Left kidney (tissue), 2 donors: ENCODE results near the gene C9orf85. TPM values are rescaled to one million over a fixed set of nuclear protein-coding genes. Genes with fewer than 3 reads are reported as not detected.
A peak's percentile ranks its signal among the peaks of the same experiment; 100 is the strongest.

ENCODE experiments used
- DNase-seq: peaks from one replicate; pipeline ENCODE4 v3.0.0-alpha.2; 2013
- polyA plus RNA-seq: library from polyadenylated mRNA; unstranded; fragments of 120-200 nt; gene quantifications from one replicate; pipeline ENCODE4 v1.2.1, GENCODE V29; 2013; ENCODE audit not compliant: insufficient read length

Gene C9orf85
- polyA plus RNA-seq, 1 donor = 21.8 TPM

GRCh38 chr9:71901695-71902597, 9.5 kb upstream of the C9orf85 start:
- DNase-seq = no peak

- no peak for DNase-seq
Observed at GRCh38 chr9:71904076-71904475, 7.4 kb upstream of the C9orf85 start.

- no peak for DNase-seq
Observed at GRCh38 chr9:71908825-71909224, 2.6 kb upstream of the C9orf85 start.

- DNase-seq = peak; percentile 72
Observed at GRCh38 chr9:71909887-71910649, 1.4 kb upstream of the C9orf85 start.

GRCh38 chr9:71910650-71911060, 784 bp upstream of the C9orf85 start:
- no peak for DNase-seq

GRCh38 chr9:71911908-71912335, 483 bp downstream of the C9orf85 start:
- no peak for DNase-seq

GRCh38 chr9:71915495-71915894, 4.1 kb downstream of the C9orf85 start:
- DNase-seq = no peak

GRCh38 chr9:71916834-71917534, 5.5 kb downstream of the C9orf85 start:
- no peak for DNase-seq

GRCh38 chr9:71918419-71918818, 7.0 kb downstream of the C9orf85 start:
- no peak for DNase-seq

GRCh38 chr9:71920456-71921189, 9.2 kb downstream of the C9orf85 start:
- DNase-seq = no peak

- no peak for DNase-seq
Observed at GRCh38 chr9:71921190-71921814, 9.9 kb downstream of the C9orf85 start.

- DNase-seq = no peak
Observed at GRCh38 chr9:71924576-71924975, 13.1 kb downstream of the C9orf85 start.

- no peak for DNase-seq
Observed at GRCh38 chr9:71925834-71926233, 14.4 kb downstream of the C9orf85 start.

- no peak for DNase-seq
Observed at GRCh38 chr9:71928376-71928775, 16.9 kb downstream of the C9orf85 start.

GRCh38 chr9:71928806-71929205, 17.4 kb downstream of the C9orf85 start:
- no peak for DNase-seq

- DNase-seq = no peak
Observed at GRCh38 chr9:71929223-71929622, 17.8 kb downstream of the C9orf85 start.

GRCh38 chr9:71929791-71930440, 18.5 kb downstream of the C9orf85 start:
- no peak for DNase-seq

GRCh38 chr9:71931166-71931565, 19.7 kb downstream of the C9orf85 start:
- no peak for DNase-seq

GRCh38 chr9:71936066-71936465, 24.6 kb downstream of the C9orf85 start:
- no peak for DNase-seq

- DNase-seq = no peak
Observed at GRCh38 chr9:71937070-71937625, 25.7 kb downstream of the C9orf85 start.
